PC-3 (cell line): ENCODE results near the gene EXOC4.

Experiments
- CTCF ChIP-seq: fragments of 300-600 bp; sonication (generic); conservative IDR thresholded peaks from 2 replicates; pipeline ENCODE4 v1.5.1; 2017; ENCODE audit warnings: antibody characterized with exemption, low read depth, mild to moderate bottlenecking, low read length
- EZH2 ChIP-seq: fragments of 300-600 bp; sonication (generic); IDR thresholded peaks from one replicate; pipeline ENCODE4 v1.6.1; 2017; ENCODE audit warnings: antibody characterized with exemption, mild to moderate bottlenecking, low read length; ENCODE audit not compliant: unreplicated experiment
- EZH2phosphoT487 ChIP-seq: fragments of 300-600 bp; sonication (generic); IDR thresholded peaks from 2 replicates; pipeline ENCODE4 v1.6.1; 2018; ENCODE audit warnings: mild to moderate bottlenecking, antibody characterized with exemption, low read length, borderline replicate concordance

- TF ChIP-seq CTCF: no peak
- no peak for TF ChIP-seq EZH2
- no peak for TF ChIP-seq EZH2phosphoT487
These were observed 634.6 kb downstream of the EXOC4 start for GRCh38 chr7:133887459-133887858.
